GM11168 (cell line): ENCODE data around the gene KCTD8.

Source experiments
- in situ Hi-C: fragments of 300-500 bp; cut with MboI; formaldehyde crosslinking; loops from one replicate; pipeline ENCODE4 v1.12.0; 2022; ENCODE audit warnings: low sequenced_read_pairs; ENCODE audit not compliant: unreplicated experiment

KCTD8 gene

DNA sequence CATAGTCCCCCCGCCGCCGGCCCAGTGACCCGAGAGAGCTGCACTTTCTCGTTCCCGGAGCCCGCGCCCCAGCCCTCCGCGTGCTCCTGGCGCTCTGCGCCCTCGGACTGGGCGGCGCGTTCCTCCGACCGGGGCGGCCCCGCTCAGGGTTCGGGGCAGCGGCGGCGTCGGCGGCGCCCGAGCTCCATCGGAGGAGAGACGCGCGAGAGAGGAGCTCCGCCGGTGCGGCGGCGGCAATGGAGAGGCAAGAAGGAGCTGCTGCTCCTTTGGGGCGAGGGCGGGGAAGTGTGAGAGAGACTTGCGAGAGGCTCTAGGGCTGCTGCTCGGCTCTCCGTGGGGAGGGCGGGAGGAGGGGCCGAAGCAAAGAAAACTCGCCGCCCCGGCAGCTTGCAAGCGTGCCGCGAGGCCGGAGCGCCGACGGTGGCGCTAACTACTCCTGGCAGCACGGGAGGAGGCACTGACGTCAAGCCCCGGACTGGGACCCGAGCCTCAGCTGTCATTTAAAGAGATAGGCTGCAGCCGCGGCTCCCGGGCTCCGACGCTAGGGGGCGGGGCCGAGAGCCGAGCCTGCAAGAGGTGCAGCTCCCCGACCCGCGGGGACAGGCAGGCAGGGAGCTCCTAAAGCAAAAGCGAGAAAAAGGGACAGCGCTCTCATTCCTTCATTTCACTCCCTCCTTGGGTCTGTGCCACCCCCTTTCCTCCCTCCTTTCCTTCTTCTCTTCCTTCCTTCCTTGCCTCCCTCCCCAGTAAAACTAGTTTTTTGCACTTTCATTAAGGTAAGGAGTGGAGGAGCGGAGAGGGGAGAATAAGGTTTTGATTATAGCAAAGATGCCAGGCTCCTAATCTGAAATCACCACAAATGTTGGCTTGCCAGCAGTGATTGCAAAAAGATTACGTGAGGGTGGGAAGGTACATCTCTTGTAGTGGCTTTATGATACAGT lies at the start of gene KCTD8:
KCTD8 (minus strand) TSS at position 289 of the 941 bp plus-strand sequence.
- in situ Hi-C loops = no loop called here

DNA sequence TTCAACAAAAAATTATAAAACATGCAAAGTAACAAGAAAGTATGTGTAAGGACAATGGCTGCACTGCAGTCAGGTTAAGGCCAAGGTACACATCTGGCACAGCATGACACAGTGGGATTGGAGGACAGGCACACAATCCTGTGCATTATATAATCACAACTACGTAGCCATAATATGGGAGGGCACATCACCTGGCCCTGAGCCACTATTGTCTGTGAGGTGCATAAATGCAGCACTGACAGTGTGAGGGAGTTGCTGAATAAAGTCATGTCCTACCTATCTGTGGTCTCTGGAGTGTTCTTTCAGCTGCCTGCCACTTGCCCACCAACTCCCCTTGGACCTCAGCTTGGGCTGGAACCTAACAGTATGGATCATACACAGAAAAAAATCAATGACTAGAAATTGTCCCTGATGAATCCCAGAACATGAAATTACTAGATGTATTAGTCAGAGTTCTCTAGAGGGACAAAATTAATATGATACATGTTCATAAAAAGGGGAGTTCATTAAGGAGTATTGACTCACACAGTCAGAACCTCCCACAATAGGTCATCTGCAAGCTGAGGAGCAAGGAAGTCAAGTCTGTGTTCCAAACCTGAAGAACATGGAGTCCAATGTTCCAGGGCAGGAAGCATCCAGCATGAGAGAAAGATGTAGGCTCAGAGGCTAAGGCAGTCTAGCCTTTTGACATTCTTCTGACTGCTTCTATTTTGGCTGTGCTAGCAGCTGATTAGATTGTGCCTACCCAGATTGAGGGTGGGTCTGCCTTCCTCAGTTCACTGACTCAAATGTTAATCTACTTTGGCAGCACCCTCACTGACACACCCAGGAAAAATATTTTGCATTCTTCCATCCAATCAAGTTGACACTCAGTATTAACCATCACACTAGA lies 46.4 kb upstream of the KCTD8 start:
- in situ Hi-C loops = no loop called here

DNA sequence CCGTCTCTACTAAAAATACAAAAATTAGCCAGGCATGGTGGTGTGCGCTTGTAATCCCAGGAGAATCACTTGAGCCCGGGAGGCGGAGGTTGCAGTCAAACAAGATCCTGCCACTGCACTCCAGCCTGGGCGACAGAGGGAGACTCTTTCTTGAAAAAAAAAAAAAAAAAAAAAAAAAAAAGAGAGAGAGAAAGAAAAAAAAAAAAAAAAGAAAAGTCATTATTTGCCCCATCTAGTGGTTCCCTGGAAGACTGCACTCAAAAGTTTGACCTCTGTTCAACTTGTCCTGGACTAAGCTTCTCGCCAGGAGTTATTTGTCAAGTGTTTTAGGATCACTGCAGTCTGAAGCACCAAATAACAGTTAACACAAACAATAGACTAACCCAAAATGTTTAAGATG lies 45.3 kb upstream of the KCTD8 start:
- in situ Hi-C loops = no loop called here

DNA sequence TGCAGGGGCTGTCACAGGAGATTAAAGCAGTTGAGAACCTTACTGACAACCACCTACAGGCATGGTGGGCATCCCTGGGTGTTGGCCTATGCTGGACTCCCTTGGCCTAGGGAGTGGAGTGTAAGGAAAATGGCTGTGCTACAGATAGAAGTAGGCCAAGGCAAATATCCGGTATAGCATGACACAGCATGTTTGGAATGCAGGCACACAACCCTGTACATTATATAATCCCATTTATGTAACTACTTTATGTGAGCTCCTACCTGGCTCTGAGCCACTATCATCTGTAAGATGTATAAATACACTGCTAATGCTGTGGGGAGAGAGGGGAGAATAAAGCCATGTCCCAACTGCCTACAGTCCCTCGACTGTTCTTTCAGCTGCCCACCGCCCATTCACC lies 38.7 kb upstream of the KCTD8 start:
- in situ Hi-C loops = no loop called here

DNA sequence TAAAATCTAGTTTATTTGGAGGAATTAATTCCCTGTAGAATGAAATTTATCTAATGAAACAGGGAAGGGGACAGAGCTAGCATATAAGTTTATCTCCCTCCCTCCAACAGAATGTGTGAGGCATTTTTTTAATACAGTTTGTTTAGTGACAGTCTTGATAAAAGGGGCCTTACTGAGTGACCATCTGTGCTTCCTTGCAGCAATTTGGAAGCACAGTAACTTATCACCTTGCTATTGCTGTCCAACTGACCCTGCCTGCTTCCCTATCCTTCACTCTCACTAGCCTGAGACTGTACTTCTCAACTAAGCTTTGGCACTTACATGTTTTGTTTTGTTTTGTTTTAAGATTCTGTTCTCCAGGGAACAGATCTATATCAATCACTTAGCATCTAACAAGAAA lies 31.1 kb upstream of the KCTD8 start:
- in situ Hi-C loops = no loop called here

DNA sequence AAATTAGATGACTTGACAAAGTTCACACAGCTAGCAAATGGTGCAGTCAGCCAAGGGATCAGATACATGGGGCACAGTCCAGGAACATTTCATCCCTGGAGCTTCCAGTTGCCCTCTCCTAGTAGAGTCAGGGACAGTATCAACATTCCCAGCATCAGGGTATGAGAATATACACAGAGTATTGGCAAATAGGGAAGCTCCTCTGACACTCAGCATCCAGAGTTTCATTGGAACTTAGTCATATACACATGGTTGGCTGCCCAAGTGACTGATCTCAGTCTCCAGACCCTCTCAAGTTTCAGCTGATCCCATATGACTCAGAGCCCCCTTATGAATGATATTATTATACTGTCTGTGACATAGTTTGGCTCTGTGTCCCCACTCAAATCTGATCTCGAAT lies 13.7 kb upstream of the KCTD8 start:
- in situ Hi-C loops = no loop called here

DNA sequence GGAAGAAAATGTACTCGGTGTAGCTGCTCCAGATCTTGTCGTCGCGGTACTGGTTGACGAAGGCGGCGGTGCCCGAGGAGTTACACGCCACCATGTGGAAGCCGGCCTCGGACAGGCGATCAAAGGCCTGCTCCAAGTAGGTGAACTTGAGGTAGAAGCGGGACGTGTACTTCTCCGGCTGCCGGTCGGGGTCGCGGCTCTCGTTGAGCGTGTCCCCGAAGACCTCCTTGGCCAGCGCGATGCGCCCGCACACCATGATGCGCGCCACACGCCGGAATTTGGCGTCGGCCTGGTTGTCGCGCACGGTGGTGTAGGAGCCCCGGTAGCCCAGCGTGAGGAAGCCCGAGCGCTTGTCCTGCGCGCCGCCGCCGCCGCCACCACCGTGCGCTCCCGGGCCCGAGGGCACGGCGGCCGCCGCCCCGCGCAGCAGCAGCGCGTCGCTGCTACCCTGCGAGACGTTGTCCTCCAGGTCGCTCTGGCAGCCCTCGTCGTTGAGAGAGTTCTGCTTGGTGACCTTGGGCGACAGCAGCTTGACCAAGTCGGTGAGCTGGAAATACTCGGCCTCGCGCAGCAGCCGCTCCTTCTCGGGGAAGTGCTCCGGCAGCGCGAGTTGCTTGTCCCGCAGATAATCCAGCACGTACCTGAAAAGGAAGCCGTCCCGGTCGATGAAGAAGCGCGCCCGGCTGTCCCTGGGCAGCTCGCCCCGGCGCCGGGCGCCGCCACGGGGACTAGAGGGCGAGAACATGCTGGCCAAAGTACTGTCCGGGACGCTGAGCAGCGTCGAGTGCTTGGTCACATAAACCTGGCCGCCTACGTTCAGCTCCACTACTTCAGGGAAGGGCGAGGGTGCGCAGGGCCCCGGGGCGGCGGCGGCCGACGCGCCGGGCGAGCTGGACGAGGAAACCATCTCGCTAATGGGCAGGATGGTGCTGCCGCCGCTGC lies 775 bp downstream of the KCTD8 start:
- in situ Hi-C loops = no loop called here

DNA sequence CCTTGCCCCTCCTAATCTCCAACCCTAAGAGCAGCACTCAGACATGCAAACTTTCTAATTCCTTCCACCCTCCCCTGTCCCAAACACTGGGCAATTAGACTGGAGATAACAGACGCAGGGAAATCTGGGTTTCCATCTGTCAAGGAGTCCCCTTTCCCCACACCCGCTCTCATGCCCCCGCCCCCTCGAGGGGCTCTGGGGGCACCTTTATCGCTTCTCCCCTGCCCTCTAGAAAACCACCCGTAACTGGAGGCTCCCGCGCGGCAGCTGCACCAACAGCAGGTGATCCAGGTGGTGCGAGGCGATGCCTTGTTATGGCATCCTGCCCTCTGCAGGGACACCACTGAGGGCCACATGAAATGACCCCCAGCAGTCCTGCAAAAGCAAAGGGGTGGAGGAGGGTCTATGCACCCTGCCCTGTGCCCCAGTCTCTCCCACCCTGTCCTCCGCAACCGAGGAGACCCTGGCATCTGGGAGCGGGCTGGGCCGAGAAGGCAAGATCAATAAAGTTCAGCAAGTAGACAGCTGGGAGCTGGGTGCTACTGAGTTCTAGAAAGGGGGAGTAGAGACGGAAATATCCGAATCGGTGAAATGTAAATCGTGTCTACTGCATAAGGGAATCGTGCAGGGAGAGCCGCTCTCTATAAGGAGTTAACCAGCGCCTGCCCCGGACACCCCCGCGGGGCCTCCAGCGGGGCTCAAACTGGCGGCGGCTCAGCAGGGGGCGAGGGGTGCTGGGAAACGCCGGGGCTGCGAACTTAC lies 1.6 kb downstream of the KCTD8 start:
- in situ Hi-C loops = no loop called here

DNA sequence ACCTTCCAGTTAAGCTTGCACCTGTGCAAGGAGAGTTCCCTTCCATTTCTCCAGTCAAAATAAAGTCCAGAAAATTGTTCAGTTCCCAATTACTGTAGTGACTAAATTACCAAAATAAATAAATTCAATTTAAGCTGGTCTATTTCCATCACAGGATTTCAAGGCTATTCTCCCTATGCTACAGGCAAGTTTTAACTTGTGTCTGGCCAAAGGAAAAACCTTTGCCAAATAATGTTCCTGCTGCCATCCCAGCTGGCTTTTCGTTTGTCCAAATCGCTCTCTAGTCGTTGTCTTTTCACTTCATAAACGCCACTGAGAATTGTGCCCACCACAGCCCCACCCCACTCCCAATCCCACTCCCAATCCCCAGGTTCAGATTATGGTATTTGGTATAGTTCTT lies 2.4 kb downstream of the KCTD8 start:
- in situ Hi-C loops = no loop called here

DNA sequence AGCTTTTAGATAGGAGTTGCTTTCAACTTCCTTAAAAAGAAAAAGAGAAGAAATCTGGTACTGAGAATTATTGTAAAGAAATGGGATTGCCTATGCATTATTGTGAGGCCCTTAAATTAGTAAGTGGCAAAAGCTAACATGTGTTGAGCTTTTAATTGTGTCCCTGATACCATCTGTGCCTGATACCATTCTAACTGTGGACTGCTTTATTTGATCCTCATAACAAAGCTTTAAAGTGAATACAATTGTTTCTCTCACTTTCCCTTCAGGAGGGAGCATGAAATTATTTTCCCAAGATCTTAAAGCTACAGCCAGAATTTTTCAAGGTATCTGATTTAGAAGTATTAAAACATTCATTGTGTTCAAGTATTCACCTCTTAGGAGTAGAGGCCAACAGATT lies 9.9 kb downstream of the KCTD8 start:
- in situ Hi-C loops = no loop called here

DNA sequence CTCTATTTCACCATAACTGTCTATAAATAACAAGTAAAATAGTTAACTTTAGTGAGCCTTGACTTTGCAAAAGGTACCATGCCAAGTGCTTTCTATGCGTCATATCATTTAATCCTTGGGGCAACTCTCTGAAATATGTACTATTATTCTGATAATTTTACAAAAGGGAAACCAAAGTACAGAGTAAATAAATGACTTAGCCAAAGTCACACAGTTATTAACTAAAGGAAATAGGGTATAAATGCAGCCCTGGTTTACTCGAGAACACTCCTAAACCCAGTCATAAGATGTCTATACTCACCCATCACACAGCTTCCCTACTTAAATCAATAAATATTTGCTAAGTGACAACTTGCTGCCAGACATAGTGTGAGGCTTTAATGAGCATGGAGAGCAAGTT lies 14.4 kb downstream of the KCTD8 start:
- in situ Hi-C loops = no loop called here

DNA sequence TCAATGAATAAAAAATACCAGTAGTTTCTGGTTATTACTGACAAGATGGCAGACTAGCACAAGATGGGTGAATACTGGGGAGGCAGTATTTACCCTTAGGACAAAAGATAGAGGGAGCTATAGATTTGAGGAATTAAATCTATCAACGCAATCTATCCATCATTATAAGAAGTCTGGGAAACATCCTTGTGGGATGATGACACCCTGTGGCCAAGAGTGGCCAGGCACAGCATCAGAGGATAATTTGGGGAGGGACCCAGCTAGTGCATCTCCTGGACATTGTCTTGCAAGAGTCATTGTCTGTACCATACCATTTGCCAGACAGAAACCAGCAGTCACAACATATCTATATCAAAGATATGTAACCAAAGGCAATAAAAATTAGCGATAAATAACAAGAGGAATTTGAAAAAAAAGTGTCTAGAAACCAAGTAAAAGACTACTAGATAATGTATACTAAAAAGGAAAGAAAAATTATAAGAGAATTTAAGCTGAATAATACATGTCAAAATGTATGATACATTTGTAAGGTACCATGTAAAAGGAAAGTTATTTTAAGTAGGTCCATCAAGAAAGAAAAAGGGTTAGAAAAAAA lies 22.9 kb downstream of the KCTD8 start:
- in situ Hi-C loops = no loop called here

DNA sequence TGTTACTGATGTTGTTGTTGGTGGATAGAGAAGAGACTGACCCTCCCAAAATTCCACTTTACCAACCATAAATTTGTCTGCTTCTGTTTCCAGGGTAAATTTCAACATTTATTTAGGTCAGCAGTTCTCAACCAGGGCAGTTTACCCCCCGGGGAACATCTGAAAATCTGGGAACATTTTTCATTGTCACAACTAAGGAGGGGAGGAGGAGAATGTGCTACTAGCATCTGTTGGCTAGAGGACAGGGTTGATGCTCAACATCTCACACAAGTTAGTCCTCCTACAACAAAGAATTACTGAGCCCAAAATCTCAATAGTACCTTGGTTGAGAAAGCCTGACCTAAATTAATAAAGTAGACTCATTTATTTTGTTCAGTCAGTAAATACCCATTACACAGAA lies 25.7 kb downstream of the KCTD8 start:
- in situ Hi-C loops = no loop called here

DNA sequence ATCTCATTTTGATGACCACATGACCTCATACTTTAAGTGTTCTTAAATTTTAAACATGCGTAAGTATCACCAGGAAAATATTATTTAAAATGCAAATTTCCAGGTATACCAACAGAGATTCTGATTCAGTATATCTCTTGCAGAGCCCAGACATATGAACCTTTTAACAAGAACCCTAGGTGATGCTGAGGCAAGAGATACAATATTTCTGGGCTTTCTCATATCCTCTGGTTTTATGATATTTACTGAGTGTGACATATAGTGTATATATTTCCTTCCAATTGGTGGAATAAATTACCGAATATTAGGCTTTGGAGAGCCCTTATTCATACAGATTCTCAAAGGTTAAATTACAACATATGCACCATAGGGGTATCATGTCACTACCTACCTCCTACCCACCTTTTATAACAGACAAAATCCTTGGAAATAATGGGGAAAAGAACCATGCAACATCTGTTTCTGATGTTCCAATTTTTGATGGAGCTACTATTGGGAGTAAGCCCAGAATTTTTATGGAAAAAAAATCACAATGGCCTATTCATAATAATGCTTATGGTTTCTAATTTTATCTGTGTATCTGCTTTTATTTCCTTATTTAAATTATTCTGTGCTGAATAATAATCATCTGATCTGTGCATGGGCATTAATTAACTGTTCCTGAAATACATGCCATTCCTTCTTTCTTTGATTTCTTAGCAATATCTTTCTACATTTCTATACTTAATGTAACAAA lies 27.1 kb downstream of the KCTD8 start:
- in situ Hi-C loops = no loop called here

DNA sequence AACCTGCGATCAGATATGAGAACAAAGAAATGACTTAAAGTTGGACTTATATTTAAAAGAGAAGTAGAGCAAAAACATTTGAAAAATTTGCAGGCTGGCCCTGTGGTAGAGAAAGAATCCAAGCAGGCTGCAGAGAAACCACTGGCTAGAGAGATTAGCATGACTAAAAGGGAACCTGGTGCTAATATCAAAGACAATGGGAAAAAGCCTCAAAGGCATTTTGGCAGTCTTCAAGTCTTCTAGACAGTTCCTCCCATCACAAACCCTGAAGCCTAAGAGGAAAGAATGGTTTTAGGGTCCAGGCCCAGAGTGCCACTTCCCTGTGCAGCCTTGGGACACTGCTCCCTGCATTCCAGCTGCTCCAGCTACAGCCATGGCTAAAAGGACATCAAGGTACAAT lies 33.4 kb downstream of the KCTD8 start:
- in situ Hi-C loops = no loop called here

DNA sequence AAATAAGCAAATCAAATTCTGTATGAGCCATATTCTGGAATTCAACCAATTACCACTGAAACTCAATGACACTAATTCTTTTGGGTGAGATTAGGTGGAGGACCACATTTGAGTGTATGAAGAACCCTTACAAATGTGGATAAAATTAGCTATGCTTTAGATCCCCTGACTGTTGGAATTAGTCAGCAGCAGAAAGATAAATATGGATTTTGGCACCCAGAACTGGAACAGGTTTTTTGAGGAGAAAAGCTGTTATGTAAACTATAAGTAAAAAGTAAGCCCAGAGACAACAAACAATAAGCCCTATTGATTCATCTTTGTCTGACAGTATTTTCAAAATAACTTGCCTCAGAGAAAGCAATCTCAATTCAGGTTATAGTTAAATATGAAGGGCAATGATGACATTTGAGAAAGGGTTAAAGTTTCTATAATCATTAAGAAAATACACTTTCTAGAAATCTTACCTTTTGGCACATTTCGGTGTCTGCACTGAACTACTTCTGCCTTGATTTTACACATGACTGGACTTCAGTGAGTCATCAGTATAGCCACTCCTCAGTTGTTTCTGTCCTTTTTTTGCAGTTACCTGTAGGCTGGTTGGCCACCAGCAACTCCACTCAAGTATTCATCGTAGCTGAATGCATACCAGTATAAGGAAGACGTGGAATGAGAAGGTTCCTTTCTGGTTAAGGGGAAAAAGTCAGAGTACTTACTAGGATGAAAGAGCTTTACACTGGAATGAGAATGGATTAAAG lies 80.0 kb downstream of the KCTD8 start:
- in situ Hi-C loops = no loop called here

DNA sequence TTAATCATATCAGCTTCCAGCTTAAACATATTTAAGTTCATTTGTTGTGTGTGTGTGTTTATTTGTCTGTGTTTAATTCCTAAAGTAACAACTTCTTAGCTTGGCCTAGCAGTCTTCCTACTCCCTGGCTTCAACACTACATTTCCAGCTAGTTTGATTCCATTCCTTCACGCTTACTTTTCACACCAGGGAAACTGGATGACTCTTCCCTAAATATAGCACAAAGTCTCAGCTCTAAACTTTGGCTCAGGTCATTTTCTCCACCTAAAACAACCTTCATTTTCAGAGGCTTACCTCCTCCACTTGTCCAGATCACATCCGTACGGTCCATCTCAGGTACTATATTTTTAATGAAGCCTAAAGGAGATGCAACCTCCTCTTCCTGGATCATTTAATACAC lies 94.4 kb downstream of the KCTD8 start:
- in situ Hi-C loops = no loop called here

DNA sequence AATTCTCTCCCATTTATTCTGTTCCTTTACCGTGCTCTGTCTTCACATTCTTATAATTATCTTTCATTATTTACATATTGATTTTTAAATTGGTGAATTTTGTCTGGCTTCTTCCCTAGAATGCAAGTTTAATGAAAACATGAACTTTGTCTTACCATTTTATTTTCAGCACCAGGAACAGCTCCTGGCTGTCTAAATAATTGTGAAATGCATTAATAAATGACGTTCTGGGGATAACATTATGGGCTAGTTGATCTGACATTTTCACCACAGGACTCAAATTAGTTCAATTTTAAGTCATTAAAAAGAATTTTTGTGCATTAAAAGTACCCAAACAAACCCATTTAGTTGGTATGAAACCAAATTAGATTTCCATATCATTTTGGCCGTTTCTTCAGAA lies 97.5 kb downstream of the KCTD8 start:
- in situ Hi-C loops = no loop called here
